GM19238 (cell line): ENCODE results near the gene CHD6.
"Not testable (repeated sequence)": the region's sequence is repeated elsewhere in the genome, so short reads cannot be mapped to it uniquely, and the experiment has no call there.

Experiments
- DNase-seq: peaks from one replicate; pipeline ENCODE4 v3.0.0; 2011; ENCODE audit warnings: low spot score; ENCODE audit not compliant: insufficient read length

Gene CHD6

DNA sequence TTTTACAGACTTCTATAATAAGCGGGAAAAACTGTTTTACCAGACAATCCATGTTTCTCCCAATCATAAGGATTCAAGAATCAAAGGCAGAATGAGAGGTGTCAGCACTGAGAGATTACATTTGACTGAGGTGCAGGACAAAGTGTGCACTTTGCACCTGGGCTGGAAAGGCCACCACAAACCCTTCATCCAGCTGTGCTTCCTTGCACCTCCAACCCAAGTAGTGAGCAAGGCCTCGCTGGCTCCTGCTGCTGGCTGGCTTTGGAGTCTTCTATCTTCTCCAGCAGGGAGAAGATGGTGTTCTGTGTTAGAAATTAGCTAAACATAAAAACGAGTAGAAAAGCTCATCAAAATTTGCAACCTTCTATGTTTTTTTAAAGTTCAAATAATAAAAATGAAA is 77.7 kb downstream of the CHD6 start:
- no peak for DNase-seq

DNA sequence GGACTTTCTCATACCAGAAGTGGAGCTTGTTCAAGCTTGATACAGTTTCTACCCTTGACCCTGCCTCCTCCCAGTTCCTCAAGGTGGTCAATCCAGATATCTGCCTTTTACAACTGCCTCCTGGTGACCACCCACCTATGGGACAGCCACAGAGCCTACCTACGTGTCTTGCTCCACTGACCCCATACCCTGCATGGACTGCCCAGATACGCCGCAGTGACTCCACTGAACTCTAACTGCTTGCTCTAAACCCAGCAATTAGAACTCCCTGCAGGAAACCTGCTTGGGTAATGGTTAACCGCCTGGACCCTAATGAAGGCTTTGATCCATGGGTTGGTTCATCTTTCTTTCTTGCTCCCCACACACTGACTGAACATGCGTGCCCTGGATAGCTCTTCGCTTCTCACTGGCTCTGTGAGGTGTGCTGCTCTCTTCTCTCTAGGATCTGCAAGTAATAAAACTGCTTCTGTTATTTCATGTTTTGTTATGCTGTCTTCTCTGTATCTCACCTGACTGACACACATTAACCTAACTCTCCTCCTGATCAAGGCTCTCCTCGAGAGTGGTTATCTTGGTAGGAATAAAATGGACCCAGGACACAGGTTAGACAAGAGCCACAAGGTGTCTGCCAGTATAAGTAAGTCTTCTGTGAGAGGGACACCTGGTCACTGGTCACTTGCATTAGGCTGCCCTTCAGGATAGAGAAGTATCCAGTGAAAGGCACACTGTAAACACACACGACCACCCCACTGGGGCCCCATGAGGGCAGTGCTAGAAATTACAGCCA is 79.2 kb downstream of the CHD6 start:
- no peak for DNase-seq

DNA sequence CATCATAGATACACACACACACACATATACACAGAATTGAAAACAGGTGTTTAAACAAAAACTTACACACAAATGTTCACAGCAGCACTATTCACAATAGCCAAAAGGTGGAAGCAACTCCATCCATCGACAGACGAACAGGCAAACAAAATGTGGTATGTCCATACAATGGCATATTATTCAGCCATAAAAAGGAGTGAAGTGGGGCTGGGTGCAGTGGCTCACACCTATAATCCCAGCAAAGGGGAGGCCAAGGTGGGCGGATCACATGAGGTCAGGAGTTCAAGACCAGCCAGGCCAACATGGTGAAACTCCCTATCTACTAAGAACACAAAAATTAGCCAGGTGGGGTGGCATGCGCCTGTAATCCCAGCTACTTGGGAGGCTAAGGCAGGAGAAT is 80.3 kb downstream of the CHD6 start:
- no peak for DNase-seq

DNA sequence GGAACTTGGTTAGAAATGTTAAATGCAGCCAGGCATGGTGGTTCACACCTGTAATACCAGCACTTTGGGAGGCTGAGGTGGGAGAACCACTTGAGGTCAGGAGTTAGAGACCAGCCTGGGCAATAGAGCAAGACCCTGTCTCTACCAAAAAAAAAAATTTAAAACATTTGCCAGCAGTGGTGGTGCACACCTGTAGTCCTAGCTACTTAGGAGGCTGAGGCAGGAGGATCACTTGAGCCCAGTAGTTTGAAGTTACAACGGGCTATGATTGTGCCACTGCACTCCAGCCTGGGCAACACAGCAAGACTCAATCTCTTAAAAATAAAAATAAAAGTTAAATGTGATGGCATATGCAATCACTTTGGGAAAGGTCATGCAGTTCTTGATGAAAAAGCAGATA is 82.6 kb downstream of the CHD6 start:
- not testable (repeated sequence) for DNase-seq

DNA sequence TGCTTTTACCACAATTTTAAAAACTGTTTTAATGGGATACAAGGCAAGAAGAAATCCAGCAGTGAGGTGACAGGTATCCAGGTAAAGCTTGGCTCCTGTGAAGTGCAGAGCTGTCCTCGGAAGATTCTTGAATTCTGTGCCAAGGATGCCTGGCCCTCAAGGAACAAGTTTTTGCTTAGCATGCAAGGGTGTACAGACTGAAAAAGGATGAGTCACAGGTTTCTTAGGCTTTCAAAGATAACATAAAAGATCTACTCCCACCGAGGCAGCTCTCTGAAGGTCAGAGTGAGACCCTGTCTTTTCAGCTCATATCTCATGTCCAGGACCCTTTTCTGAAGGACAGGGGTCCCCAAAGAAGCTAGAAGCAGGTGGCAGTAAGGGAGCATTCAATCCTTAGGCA is 83.3 kb downstream of the CHD6 start:
- no peak for DNase-seq

DNA sequence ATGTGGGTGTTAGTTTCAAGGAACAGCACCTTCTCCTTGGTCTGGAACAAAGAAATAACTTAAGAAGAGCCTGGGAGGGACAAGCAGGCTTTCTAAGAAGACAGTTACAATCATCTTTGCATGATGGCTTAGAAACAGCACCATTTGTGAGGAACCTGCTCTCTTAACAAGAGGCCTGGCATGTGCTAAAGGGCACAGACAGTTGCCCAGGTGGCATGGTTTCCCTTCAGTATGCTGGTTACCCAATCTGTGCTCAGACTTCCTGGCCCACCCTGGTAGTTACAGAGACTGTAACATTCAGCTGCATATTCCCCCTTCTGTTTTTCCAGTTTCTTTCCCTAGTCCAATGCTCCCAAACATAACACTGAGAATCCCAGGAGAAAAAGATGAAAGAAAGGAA is 84.0 kb downstream of the CHD6 start:
- no peak for DNase-seq

DNA sequence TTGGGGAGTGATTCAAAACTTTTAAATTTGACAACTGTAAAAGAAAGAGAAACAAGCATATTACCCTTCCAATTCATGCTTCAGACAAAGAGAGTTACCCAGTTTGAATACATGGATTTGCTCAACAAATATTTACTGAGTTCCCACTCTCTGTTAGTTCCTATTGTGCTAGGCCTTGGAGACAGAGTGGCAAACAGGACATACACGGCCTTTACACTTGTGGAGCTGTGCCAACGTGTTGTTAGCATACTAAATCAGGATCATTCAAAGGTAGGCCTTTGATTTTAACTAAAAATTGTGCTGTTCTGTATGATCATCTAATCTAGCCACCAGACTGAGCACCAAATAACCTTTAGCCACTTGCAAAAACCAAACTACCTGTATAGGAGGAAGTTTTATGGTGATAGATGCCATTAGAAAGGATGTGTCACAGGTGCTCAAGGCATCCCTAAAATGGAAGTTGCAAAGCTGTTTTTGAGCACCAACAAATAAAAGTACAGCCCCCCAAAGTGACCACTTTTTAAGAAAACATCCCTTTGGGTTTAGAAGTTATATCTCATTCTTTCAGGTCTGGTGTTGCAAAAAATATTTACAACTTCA is 84.5 kb downstream of the CHD6 start:
- DNase-seq = no peak

DNA sequence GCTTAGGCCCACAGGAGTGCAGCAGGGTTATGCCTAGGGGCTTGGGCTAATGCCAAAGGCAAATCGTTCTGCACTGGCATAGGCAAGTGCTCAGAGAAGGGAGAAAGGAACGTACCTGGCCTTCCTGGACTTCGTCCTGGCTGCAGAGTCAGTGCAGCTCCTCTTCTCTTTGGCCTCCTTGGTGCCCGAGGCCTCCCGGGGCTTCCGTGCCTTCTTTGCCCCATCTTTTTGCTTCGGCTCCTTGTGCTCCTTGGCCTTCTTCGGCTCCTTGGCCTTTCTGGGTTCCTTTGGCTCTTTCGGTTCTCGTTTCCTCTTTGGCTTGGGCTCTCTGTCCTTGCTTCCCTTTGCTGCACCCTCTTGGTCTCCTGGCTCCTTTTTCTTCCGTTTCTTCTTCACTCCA is 85.2 kb downstream of the CHD6 start:
- DNase-seq = no peak

DNA sequence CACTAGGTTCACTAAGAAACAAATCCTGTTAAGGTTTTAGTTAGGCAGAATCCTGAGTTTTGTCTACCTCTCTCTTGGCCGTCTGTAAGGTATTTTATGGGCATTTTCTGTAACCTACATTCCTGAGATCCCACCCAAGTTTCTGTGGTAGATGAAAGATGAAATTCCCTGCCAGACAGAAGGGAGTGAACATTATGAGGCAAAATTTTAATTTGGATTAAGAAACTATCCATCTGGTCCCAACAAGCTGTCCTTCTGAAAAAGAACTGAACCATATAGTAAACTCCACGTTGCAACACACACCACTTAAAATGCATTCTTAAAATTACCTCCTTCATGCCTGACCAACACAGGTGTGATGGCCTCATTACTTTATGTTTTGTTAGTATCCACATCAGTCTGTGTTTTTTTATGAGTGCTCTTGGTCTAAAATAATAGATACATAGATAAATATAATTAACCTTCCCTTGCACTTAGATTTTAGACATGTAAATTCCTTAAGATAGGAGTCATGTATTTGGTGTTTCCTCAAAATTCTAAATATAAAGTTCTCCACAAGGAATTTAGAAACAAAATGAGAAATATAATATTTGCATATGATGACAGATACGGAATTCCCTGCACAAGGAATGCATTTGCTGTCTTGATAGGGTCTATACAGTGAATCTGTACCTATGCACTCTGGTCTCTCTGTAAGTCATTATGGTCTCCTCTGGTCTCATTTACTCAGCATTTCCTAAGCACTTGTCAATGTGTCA is 86.5 kb downstream of the CHD6 start:
- DNase-seq = no peak

DNA sequence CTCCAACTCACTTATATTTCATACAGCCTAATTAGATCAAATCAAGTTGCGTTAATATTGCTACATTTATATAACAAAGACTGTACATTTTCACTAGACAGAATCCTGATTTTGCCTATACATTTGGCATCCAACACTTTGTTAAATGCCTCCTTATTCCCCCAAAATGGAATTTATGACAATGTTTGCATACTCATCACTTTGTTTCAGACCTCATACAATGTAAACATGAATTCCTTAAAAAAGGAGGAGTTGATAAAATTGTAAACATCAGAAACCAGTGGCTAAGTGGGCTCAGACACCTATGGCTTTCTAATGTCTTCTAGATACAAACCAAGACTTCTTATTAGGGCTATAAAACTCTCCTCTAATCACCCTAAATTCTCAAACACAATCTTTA is 87.3 kb downstream of the CHD6 start:
- DNase-seq = no peak

DNA sequence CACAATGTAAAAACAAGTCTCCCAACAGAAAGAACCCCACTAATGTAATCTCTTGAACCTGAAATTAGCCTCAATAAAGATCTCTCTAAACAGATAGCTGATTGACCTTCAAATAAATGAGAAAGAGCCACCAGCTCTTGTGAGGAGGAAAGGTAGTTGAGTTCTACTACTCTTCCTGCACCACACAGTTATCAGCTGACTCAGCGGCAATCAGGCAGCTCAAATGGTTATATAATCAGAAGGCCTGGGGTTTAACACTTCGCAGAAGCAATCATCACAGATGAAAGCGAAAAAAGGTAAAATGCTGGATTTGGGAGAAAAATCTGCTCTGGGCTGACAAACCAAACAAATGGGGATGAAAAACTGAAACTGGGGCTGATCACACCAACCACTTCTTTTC is 91.8 kb downstream of the CHD6 start:
- no peak for DNase-seq

DNA sequence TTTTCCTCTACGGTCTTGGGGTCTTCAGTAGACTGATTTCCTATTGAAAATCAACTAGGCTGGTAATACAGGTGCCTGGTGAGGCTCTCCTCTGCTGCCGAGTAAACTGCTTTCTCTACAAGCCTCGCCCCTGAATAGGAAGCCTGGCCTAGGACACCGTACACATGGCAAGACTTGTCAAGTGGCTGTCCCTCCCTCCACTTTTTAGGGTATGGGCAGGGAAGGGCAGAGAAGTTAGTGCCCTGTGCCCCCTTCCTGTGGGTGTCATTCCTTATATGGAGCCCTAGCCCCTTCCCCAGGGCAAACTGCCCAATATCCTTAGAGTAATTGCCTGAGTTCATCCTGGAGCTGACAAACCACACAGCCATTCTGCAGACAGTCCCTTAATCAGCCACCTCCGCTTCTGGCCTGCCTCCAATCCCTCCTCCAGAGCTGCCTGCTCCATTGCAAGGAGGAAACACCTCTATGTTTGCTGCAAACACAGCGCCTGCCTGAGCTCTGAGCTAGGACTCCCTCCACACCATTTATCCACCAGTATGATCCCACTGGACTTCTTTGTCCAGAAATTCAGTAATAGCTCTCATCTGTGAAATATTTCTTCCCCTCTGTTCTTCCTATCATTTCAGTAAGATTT is 93.1 kb downstream of the CHD6 start:
- no peak for DNase-seq

DNA sequence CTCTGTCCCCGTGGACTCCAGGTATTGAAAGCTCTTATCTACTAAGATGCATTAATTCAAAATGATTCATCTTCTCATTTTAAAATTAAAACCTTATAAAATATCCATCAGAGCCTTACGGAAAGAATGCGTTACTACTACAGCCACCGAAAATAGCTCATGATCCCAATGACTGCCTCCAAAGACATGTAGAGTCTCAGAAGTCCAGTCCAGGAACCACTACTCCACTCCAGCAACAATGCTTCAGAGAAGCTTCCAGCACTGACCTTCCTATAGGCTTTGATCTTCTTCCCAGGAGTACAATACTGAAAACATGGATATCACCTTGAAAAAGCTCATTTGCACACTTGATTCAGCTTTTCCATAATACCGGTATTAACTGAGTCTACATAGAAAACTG is 94.3 kb downstream of the CHD6 start:
- DNase-seq = no peak

DNA sequence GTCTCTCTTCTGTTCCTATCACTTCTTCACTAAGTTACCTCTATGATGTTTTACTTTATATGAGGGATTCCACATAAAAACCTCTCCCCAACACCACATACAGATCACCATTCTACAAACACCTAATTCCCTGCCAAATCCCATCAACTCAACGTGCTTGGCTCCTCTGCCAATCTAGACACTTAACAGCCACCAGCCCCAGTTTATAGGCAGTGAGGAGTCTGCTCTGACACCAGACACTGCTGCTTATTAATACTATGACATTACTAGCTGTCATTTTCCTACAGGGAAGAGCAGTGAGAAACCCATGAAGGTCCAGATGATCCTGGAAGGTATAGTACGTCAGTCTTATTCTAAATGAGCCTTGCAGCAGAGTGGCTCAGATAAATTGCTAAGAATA is 104.3 kb downstream of the CHD6 start:
- no peak for DNase-seq

DNA sequence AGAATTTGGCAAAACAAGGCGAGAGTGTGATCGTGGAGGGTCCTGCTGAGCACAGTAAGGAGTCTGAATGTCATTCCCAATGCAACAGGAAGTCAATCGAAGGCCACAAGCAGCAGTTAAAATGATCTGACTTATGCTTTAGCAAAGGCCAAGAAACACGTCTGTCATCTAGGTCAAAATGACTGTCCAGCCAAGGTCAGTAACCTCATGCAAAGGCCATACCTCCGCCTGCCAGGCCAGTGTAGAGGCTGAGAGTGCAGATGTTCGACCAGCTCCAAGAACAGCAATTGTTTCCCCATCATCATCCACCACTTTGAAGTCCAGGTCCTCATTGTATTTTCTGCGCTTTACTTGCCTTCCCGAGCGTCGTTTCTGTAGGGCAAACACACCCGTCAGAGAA is 105.6 kb downstream of the CHD6 start:
- no peak for DNase-seq

DNA sequence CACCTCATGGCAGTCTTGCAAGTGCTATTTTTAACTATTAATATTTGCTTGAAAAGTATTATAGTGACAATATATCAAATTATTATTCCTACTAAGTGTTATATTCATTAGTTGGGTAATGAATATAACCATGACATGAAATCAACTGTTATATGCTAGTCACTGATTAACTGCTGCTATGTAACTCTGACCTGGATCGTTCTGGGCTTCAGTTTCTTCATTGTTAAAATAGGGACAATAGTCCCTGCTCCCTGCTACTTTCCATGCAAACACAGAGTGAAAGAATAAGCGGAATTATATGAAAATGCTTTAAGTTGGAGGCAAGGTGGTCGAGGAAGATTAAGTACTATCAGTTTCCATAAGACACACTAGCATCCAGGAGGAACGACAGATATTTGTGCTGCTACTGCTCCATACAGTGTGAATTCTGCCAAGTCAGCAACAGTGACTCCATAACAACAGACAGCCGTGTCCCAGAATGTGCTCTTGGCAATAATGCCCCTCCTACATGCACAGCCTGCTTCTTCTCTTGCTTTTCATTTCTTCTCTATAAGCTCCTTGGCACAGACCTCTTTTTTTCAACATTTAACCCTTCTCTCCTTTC is 107.2 kb downstream of the CHD6 start:
- DNase-seq = no peak

DNA sequence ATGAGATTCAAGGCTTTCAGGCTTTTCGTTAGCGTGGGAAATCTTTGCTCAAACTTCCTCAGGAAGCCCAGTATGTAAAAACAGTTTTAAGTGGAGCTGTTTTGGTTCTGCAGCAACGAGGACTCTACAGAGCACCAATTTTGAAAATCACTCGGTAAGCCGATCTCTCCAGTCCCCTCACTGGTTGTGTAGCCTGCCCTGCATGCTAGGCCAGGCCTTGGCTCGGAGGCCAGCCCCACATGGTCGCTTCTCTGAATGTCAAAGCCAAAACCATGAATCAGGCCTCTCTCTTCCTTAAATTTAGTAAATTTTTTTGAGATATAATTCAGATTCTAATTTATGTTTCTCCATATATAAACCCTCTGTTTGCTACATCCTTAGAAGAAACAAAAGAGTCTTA is 108.0 kb downstream of the CHD6 start:
- DNase-seq = no peak

DNA sequence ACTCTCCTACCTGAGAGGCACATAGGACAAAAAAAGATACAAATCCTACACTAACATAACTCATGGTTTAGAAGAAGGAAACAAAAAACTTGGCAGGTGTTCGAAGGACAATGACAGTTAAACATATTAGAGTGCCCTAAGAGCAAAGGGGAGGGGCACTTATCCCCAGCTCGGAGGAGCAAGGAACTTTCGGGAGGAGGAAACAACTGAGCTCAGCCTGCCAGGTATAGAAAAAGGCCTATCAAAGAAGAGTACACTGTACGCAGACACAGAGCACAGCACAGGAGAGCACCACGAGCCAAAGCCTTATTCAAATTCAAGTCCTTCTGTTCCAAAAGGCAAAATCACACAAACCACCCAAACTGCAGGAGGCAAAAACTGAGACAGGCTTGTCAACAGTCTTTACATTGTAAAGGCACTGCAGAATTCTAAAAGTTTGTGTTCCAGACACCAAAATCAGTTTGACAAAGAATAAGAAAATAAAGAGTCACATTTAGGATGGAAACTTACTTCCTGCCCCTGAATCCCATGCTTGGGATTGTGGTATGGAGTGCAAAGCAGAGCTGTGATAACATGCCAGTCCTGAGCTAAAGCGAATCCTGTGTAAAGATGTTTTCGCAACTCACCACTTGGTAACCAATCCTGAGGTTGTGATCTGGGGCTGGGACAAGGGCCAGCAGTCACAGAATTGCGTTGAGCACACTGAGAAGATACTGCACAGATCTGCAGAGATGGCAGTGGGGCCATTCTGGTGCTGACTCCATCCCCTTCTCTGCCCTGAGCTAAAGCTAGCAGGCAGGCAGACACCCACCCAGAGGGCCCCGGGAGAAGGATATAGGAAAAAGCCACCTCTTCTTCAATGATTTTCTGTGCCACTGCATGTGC is 108.6 kb downstream of the CHD6 start:
- DNase-seq = no peak

DNA sequence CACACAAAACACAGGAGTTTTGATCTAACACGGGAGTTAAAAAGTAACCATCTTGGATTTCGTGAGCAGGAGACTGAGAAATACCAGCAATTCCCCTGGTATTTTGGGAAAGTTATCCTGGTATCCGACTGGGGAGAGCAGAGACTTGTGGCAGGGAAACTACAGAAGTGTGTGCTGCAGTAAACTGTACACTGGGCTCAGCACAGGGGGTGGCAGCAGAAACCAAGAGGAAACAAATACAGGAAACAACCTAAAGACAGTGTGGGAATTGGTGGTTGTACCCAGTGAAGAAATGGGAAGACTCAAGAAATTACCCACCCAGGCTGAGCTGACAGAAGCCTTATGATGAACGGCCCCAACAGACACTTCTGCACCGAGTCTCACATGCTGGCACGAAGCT is 109.8 kb downstream of the CHD6 start:
- DNase-seq = no peak

DNA sequence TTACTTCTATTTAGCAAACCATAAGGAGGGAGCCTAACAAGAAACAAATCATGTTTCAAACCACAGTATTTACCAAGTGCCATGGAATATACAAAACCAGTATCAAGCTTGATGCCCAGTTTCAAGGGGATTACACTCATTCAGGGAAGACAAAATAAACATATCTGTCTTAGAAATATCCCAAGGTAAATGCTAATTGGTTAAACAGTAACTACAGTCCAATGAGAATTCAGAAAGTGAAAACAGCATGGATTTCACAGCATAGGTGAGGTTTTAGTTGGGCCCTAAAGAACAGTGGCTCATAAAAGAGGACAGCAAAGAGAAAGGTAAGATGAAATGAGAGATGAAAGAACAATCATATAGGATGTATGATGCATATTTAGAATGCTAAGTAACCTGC is 110.3 kb downstream of the CHD6 start:
- no peak for DNase-seq

DNA sequence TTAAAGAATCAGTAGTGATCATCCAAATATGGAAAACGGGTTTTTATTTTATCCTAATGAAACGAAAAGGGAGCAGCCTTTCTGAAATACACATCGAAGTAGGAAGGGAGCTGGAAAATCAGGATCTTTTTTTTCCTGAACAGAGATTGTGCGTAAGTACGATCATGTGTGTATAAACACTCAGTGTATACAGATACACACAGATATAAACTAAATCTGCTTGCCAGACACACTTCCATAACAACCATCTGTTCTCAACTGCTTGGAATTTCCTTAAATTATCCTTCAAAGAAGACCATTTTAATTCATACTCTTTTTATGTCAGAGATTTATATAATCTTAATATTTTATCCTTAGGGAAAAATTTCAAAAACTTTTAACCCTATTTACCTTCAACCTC is 110.7 kb downstream of the CHD6 start:
- DNase-seq = no peak
